Fibroblast of skin of left quadriceps (primary cell): ENCODE results near the gene POLR1H.

Experiments
- DNase-seq, 2 experiments: peaks; one replicate each; pipeline ENCODE4 v3.0.0-alpha.2; 2013; ENCODE audit warnings: low read depth in 2 of 2

The POLR1H gene

DNA sequence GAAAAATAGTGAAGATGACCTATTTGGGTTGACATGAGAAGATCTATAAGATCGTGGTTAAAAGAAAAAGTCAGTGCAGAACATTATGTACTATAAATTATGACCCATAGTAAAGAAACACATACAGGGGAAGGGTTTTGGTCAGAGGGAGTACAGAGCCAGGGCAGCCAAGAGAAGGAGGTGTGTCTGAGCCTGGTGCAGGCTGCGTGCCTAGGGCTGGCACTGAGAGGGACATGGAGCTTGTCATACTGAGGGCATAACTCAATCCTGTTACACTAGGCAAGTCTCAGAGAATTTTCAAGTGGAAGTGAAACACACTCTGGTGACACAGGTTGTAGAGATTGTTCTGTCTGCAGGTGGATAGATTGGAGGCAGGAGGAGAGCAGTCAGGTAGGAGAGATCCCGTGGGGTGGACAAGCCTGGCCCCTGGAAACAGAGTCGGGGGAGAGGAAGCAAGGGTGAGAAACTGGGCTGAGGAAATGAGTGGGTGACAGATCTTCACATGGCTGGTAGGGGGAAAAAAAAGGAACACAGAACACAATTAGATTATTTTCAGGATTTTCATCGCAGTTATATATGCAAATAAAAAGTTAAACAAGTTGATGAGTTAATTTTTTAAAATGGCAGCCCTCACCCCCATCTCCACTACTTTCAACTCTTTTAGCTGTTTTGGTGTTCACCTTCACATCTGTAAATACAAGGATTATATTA lies 33.0 kb downstream of the POLR1H start:
- no peak for DNase-seq

DNA sequence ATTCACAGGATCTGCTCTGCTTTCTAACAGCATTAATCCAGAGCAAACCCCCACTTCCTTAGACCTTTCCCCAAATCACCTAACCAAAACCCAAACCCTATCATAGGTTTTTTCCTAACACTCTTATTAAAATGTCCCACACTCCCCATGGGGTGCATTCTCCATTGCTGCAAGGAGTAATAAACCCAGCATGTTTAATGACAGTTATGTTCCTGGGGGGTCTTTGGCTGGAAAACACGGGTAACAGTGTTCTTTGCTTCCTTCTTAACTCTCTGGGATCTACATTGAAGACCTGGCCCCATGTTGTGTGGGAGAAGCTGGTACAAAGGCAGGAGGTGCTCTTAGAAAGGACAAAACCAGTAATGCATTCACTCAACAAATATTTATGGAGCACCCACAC lies 35.8 kb downstream of the POLR1H start:
- DNase-seq: no peak

DNA sequence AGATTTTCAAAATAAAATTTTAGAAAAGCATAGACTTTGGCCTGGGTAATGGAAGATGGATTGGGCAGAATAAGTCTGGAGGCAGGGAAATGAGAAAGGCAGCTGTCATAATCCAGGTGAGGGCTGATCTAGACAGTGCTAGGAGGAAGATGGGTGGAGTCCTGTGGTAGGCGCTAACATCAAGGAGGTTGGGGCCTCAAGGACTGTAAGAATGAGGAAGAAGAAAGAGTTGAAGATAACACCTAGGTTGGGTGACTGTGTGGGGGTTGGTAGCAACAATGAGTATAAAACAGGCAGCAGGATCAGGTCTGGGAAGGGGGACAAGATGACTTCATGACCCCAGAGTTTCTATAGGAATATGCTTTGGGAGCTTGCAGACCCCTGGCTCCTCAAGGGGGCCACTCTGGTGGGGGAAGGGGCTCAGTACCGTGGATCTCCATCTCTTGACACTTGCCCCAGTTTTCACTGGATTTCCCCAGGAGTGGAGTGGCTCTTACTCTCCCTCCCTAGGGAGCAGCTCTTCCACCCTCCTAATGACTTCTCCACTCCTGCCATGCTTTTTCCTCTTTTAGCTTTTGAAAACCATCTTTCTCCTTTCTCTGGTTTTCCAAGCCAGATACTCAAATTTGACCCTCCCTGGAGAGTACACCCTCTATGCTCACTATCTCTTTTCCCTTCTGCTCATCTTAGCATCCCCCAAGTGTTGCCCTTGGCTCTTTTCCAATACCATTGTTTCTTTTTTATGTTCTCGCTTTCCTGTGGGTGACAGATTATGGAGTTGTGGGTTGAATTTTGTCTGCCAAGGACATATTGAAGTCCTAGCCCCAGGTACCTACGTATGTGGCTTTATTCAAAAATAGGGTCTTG lies 37.1 kb downstream of the POLR1H start:
- no peak for DNase-seq

DNA sequence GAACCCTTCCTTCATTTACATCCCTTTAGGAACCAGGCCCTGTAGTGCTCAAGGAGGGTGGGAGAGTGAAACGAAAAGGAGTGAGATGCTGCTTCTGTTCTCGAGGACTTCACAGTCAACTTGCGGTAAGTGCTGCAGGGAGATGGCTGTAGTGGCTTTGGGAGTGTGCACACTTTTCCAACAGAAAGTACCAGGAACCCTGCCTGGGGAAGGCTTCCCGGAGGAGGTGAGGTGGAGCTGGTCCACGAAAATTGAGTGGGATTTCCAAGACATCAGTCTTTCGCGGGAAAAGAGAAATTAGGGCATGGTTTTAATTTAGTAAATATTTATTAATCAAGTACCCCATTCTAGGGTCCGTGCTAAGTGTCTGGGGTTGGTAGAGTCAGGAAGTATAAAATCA lies 39.1 kb downstream of the POLR1H start:
- no peak for DNase-seq

DNA sequence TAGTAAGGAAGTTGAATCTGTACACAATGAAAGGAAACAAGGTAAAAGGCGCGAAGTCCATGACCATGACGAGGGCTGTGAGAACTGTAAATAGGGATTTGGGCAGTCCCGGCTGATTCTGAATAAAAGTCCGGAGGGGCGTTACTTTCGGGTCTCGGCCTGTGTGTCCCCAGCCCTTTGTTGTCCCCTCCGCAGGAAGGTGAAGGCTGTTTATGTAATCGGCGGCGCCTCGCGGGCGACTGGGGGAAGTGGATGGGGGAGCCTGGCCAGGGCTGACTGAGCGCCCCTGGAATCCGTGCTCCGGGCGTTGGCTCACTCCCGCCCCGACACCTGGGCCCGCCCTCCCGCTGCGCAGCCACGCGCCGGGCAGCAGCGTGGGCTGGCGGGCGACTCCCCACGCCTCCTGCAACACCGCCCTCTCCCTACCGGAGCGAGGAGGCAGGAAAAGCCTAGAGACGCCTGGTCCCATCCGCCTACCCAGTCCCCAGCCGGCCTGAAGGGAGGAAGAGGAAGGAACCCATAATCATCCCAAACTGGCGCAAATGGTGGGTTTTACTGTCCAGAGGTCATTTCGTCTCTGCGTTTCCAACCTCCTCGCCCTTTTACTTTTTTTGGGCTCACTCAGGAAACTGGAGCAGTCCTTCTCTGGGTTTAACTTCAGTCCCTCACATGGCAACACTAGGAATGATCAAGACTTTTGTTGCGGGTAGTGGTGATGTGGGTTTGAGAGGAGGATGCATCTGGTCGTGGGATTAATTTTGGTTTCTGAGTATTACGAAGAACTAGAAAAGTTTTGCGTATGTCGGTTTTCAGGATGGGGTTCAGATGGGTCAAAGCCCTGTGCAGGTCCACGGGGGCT lies 39.7 kb downstream of the POLR1H start:
- DNase-seq: no peak

DNA sequence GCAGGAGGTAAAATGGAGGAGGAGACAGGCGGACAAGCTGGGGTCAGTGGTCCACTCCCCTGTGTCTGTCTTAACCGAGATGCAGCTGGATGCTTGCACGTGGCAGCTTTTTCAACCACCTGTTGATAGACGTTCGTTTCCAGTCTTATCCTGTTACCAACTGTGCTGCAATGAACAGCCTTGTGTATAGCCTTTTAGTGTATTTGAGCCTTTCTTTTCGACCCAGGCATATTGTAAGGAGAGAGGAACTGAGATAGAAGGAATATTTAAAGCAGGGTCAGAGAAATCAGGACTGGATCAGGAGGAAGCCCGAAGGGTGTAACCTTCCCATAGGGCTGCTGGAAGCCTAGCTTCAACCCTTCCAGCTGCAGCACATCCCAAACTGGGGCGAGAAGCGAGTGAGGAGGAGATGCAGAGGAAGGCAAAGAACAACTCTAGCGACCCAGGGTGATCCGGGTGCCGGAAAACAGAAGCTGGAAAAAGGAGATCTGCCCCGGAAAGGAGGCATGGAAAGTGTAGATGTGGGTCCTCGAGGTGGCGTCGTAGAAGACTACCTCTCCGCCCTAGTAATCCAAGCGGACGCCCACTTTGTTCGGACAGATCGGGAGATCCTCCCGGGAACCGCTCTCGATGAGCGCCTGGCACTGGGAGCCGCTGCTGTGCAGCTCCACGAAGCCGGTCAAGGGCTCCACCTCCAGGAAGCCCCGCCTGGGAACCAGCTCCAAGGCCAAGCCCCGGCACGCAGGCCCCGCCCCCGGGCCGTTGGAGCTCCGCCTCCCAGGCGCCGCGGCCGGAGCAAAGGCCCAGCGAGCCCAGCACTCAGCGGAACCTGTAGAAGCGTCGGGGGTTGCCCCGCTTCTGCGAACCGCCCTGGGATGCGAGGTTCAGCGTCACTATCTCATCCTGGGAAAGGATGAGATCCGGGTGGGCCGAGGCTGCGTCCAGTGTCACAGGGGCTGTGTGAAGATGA lies 40.7 kb downstream of the POLR1H start:
- peak; percentile 55 to 58 for DNase-seq

DNA sequence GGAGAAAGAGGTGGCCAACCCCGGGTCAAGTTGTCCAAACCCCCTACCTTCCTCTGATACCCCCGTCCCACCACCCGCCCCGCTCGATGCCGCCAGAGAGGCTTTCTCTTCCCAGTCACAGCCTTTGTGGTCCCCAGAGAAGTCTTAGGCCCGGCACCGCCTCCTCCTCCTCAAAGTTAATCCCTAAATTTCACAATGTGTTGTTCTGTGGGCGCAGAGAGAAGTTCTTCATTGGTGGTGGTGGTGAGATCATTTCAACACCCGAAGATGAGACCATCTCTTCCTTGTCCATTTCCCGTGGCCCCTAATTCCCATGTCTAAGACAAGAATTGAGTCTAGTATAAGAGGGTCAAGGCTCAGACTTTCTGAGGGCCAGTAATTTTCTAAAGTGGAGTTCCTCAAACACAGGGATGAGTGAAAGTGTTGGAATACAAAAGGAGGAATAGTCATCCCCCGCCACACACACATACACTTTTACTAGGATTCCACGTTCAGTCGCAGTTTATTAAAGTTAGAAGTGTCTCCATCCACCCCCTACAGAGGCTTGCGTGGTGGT lies 41.4 kb downstream of the POLR1H start:
- DNase-seq: peak; percentile 38 to 39

DNA sequence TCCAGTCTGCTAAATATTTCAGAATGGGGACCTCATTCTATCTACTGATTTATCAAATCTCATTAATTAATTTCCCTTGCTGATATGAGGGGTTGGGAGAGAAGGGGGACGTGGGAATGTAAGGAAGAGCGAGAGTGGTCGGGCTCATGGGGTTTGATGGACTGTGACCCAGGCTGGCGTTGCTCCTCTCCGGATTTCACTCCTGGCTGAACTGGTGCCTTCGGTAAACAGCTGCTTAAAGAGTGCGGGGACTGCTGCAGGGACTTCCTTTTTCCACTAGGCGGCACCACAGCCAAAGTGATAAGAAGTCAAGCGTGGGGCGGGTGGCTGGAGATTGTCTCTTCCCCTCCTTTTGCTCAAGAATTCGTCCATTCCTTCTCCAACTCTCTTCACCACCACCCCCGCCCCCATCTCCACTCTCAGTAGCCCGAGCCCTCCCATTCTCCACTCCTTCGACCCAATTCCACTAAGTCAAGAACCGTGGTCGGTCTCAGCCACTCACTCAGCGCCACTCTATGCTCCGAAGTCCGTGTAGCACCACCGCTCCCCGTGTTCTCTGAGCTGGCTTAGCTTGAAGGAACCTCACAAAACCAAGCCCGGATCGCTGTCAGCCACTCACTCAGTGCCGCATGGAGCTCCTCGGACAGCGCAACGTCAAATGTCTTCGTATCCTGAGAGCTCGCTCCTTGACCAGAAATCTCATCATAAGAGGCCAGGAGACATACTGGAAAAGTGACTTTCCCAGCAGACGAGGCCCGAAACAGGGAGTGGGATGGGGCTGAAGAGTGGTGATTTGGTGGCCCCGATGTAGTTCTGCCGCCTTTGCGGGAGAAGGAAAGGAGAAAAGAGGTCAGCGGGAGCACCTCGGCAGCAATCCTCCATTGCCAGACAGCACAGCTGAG lies 42.2 kb downstream of the POLR1H start:
- peak; percentile 73 to 76 for DNase-seq

DNA sequence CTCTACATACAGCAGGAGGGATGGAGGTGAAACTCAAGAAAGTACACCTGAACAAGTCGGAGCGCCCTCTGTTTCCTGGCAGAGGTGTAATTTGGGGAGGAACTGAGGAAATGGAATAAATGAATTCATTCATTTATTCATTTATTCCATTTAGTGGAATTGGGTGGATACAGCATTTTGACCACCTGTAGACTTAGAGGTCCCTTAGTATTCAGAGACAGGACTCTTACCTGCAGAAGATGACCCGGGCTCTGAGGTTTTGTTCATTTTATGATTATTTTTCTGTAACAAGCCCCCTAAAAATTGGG lies 42.8 kb downstream of the POLR1H start:
- no peak for DNase-seq

DNA sequence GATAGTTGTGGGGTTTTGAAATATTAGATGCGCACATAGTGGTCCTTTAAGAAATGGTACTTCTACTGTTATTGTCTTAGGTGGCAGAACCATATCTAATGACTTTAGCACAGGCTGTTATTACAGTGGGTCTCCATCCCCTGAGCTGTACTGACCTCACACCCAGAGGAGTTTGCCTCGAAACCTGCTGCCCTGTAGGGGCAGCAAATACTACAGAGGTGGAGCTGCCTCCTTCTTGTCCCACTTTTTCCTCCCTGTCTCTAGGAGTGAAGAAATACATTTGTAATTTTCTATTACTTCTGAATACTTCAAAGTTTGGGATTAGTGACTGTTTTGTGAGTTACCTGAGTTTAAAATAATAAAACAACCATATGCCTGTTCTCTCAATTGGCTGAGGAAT lies 43.6 kb downstream of the POLR1H start:
- no peak for DNase-seq

DNA sequence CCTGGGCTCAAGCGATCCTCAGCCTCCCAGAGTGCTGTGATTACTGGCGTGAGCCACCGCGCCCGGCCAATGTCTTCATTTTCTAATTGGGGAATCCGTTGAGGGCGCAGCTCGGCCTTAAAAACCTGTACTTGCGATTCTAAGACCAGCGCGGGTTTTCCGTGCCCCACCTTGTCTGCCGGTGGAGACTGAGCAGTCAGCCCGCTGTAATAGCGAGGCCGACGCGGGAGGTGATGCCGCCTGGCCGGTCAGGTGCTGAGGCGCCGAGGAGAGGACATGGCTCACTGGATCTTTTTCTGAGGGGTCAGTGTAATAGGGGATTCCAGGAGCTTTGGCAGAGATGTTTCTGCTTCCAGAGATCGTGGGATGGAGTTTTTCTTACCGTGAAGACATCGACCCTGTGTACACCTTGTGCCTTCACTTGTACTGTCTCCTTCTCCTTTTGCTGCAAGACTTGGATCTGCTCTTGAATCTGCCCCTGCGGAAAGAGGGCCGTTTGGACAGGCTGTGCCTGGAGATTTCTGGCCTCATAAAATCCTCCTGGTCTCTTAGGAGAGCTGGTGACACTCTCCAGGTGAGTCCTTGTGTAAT lies 50.3 kb downstream of the POLR1H start:
- DNase-seq: no peak

DNA sequence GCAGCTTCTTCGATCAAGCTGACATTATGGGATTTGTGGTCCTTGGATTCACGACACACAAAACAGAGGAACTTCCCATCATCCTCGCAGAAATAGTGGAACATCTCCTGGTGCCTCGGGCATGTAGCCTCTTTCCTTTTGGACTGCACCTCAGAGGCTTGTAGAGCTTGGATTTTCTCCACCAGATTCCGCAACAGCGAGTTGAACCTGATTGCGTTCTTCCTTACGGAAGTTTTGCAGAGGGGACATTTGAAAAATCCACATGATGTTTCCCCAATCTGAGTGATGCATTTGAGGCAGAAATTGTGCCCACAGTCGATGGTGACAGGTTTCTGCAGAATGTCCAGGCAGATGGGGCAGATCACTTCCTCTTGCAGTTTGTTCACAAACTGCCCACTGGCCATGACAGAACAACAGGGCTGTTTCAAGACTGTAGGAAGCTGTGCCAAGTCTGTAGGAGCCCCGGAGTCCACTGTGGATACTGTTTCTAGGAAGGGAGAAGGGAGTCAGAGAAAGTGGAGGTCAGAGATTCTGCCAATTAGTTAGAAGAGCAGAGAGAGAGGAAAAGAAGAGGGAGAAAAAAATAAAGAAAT lies 51.4 kb downstream of the POLR1H start:
- no peak for DNase-seq

DNA sequence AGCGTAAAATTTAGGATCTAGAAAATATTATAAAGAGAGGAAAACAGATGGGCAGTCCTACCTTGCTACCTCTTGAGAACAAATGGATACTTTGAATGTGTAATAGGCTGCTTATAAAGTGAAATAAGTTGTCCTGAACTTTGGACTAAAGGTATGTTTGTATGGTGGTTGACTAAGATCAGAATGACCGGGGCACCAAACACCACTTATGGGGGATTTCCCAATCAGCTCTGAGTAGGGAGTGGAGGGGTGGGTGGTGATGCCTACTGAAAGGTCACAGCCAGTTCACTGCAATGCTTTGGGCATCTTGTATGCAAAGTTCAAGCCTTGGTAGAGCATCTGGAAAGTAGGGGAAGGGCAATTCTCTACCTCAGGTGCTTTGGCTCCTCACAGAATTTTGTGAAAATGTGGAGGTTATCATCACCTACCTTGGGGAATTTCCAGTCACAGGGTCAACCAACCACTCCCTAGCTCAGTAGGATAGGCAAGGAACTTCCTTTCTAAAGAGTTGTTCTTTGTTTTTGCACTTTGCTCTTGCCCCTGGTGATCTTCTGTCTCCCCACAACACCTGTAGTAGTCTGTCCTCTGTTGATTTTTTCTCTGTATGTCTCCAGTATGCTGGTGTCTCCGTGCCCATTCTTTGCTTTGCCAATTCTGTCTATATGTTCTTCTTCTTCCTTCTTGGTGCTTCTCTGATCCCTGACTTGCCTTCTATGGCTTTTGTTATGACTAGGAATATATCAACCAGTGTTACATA lies 52.1 kb downstream of the POLR1H start, which contains the start of gene TRIM31:
TRIM31 (minus strand) TSS at position 88 of the 757 bp plus-strand sequence. CDS start 285 bp downstream, outside the sequence.
- DNase-seq: no peak

DNA sequence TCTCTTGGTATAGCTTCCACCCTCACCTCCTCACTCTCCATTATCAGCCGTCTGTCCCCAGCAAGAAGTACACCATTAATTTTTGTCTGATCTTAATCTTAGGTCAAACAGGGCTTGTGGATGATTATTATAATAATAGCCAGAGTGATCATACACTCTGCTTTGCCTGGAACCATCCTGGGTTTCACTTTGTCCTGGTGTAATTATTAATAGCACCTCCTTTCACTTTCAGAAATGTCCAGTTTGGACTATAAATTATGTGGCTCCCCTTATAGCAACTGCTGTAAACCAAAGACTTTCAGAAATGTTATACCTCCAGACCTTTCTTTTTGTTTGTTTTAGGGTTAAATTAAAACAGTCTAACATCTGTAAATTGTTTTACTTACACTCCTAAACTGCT lies 52.8 kb downstream of the POLR1H start:
- no peak for DNase-seq
